ENCODE measurements around the gene ARSI. TPM values are rescaled to one million over a fixed set of nuclear protein-coding genes. Genes with fewer than 3 reads are reported as not detected.

The ARSI gene
- total RNA-seq, 2 donors from 2014 or later, result 0.30 to 0.83 TPM

DNA sequence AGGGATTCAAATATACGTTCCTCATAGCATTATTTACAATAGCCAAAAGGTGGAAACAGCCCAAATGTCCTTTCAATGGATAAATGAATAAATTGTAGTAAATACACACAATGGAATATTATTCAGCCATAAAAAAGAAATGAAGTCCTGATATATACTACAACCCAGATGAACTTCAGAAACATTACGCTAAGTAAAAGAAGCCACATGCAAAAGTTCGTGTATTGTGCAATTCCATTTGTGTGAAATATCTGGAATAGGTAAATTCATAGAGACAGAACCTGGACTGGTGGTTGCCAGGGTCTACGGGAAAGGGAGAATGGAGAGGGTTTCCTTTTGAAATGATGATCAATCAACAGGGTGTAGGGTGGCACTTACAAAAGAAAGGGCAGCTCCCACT is 12.5 kb upstream of the ARSI start:
- TF ChIP-seq, protein P1, sequence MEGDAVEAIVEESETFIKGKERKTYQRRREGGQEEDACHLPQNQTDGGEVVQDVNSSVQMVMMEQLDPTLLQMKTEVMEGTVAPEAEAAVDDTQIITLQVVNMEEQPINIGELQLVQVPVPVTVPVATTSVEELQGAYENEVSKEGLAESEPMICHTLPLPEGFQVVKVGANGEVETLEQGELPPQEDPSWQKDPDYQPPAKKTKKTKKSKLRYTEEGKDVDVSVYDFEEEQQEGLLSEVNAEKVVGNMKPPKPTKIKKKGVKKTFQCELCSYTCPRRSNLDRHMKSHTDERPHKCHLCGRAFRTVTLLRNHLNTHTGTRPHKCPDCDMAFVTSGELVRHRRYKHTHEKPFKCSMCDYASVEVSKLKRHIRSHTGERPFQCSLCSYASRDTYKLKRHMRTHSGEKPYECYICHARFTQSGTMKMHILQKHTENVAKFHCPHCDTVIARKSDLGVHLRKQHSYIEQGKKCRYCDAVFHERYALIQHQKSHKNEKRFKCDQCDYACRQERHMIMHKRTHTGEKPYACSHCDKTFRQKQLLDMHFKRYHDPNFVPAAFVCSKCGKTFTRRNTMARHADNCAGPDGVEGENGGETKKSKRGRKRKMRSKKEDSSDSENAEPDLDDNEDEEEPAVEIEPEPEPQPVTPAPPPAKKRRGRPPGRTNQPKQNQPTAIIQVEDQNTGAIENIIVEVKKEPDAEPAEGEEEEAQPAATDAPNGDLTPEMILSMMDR (IDR thresholded peaks at IDR 0.05), result no peak
- DNase-seq (ENCODE audit: low spot score), result no peak

DNA sequence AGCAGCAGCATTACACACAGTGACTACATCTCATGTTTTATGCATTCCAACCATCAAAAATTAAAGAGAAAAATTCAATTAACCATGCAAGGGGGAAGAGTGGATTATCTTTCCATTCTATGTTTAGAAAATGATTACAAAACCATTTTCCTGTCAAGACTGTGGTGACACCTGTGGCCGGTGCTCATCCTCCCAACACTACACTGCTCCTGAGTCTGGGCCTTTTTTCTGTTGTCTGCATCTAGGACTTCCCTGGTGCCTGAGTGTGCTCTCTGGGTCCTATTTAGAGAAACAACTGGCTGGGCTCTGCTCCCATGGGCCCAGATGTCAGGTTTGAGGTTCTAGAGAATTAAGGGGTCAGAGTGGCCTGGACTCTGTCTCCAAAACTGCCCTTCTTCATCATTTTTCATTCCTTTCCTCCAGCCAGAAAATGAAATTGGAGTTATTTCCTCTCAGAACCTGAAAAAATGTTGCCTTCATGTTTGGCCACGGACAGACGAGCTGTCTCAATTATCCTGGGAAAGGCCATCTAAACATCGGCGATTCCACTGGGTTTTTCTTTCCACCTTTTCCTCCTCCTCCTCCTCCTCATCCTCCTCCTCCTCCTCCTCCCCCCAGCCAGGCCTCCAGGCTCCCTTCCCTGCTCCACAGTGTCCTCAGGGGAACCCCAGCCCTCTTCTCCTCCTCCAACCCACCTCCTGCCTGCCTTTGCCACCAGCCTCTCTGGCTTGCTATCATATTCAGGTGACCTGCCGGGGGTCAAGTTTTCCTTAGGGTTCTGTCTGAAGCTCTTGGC is 11.4 kb upstream of the ARSI start:
- no peak for DNase-seq (ENCODE audit: low spot score)
- Histone ChIP-seq H3K4me3 (no peak overlapping the region), H3K27ac (no peak overlapping the region)

More for the DNA sequence above, 12.5 kb upstream of the ARSI start:
- H3K36me3 ChIP-seq, result no peaks in the 10 kb centered on the region
- no peak overlapping the region for H3K27ac ChIP-seq
- no peaks in the 10 kb centered on the region for H3K27me3 ChIP-seq
- H3K4me1 ChIP-seq, result peaks cover 0 to 9% of the 10 kb centered on the region in 2 donors
- no peak overlapping the region for H3K4me3 ChIP-seq
- H3K9me3 ChIP-seq, result no peaks in the 10 kb centered on the region

DNA sequence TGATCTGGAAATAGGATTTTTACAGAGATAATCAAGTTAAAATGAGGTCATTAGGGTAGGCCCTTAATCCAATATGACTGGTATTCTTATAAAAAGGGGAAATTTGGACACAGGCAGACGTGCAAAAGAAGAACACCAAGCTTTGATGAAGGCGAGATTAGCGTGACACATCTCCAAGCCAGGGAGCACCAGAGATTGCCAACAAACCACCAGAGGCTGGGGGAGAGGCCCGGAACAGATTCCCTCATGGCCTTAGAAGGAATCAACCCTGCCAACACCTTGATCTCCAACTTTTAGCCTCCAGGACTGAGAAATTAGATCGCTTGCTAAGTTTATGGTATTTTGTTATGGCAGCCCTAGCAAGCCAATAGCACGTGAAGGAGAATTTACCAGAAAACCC is 10.8 kb upstream of the ARSI start:
- H3K4me3 ChIP-seq, result no peak overlapping the region
- no peaks in the 10 kb centered on the region for H3K4me1 ChIP-seq
- no peak overlapping the region for H3K27ac ChIP-seq
- no peak for DNase-seq (ENCODE audit: low spot score)
- no peaks in the 10 kb centered on the region for H3K36me3 ChIP-seq
- no peaks in the 10 kb centered on the region for H3K27me3 ChIP-seq
- TF ChIP-seq, protein P1 (IDR thresholded peaks at IDR 0.05), result no peak
- no peaks in the 10 kb centered on the region for H3K9me3 ChIP-seq

More for the DNA sequence above, 11.4 kb upstream of the ARSI start:
- H3K9me3 ChIP-seq, result no peaks in the 10 kb centered on the region
- no peaks in the 10 kb centered on the region for H3K27me3 ChIP-seq
- TF ChIP-seq, protein P1 (IDR thresholded peaks at IDR 0.05), result no peak
- no peaks in the 10 kb centered on the region for H3K36me3 ChIP-seq
- no peaks in the 10 kb centered on the region for H3K4me1 ChIP-seq

DNA sequence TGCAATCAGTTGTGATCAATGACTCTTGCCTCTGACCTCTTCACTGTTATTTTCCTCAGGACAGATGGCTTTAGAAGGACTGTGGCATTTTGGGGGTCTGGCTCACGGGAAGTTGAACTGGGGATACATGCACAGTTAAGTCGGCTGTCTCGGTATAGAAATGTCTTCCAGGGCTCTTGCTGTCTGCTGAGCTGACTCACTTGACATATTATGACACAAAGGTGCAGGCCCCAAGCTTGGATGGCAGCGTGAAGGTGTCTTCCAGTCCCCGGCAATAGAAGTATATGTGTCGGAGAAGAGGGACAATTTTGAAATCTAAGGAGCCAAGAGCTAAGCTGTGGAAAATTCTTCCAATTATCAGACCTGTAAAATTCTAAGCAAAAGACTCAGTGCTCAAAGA is 9.8 kb upstream of the ARSI start:
- H3K36me3 ChIP-seq, result no peaks in the 10 kb centered on the region
- no peaks in the 10 kb centered on the region for H3K4me1 ChIP-seq
- H3K27me3 ChIP-seq, result no peaks in the 10 kb centered on the region
- no peak overlapping the region for H3K4me3 ChIP-seq
- no peak for DNase-seq (ENCODE audit: low spot score)
- TF ChIP-seq, protein P1 (IDR thresholded peaks at IDR 0.05), result no peak
- no peak overlapping the region for H3K27ac ChIP-seq
- H3K9me3 ChIP-seq, result no peaks in the 10 kb centered on the region

DNA sequence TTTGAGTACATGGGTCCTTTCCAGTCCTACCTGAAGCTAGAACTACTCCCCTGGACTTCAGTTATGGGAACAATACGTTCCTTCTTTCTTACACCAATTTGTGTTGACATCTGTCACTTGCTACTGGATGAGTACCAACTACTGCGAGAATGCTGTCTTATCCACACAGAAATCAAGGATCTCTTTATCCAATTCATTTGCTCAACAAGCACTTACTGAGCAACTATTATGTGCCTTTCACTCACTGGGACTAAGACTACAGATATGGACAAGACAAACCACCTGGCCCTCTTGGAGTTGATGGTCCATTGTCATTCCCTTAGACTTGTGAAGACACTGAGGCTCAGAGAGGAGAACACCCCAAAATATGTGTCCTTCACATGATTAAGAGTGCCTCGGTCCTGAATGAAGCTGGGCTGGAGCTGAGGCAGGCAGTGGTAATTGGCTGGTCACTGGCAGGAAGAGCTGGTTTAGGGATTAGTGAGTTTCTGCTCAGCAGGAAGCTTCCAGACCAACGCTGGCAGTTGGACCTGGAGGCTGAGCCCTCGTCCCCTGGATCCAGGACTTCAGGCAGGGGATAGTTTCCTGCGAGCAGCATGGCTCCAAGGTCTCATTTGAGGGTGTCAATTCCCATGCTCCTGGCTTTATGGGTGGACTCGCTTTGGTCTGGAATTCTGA is 8.4 kb upstream of the ARSI start:
- H3K27me3 ChIP-seq, result no peaks in the 10 kb centered on the region
- TF ChIP-seq, protein P1 (IDR thresholded peaks at IDR 0.05), result no peak
- H3K9me3 ChIP-seq, result no peaks in the 10 kb centered on the region
- H3K4me1 ChIP-seq, result no peaks in the 10 kb centered on the region
- no peak overlapping the region for H3K4me3 ChIP-seq
- H3K27ac ChIP-seq, result no peak overlapping the region
- no peaks in the 10 kb centered on the region for H3K36me3 ChIP-seq
- DNase-seq (ENCODE audit: low spot score), result no peak

All from right atrium auricular region (tissue), 2 donors.